ENCODE data around the gene NEUROG1.

- TF ChIP-seq CTCF (IDR thresholded peaks at IDR 0.05; ENCODE audit: low read length) (no peak), EZH2 (IDR thresholded peaks at IDR 0.05; ENCODE audit: borderline replicate concordance, low read length) (no peak)
Measured at GRCh38 chr5:135539430-135540005, 3.8 kb upstream of the NEUROG1 start.
